Heart left ventricle (tissue), 13 donors: ENCODE data around the gene SNAPC2.

ENCODE experiments used
- CTCF ChIP-seq, 12 donors: fragments of 200-600 bp; sonication (generic) in 4 of 12; IDR thresholded peaks; one replicate each; pipeline versions ENCODE4 v1.5.0 to v1.8.0; 2018 to 2022; ENCODE audit warnings: antibody characterized with exemption in 12 of 12, mild to moderate bottlenecking in 5 of 12
- POLR2A ChIP-seq, 2 donors: fragments of 450-650 bp; IDR thresholded peaks; one replicate each; pipeline ENCODE4 v1.6.1; 2017; ENCODE audit warnings: antibody characterized with exemption in 2 of 2, mild to moderate bottlenecking in 2 of 2, moderate library complexity in 2 of 2
- donor health status: ischemic (EF 13 %, LVEDD 7.1; RV severe dilation, severe dysfunction).
- donor health status: DM: no; HTN: yes; CAD: no.
- donor health status: DM: no; HTN: no; CAD: no.
- donor health status: ischemic (EF 25% LVEDD 6.9; RV normal size, moderate dysfunction).
- donor health status: ischemic (EF 25% LVEDD 5.7; RV mildly dilated, moderate dysfunction).
- donor health status: ischemic (EF 35%, LVEDD 5.7; RV mildly dilated, moderate dysfunction).
- donor health status: nonischemic (EF 11% LVEDD 7.7; RV severe dilation, severe dysfunction).
- donor health status: DM: yes; HTN: yes; CAD: no.
- donor health status: PGD.
- donor health status: ischemic (EF 29% LVEDD 5.4; RV normal size, mild dysfunction).
- donor health status: nonischemic (EF 23%, LVEDD 6.1; RV moderate dilation, normal function).

- TF ChIP-seq CTCF (IDR thresholded peaks at IDR 0.05) (no peak), POLR2A (IDR thresholded peaks at IDR 0.05) (no peak)
These were observed 51.7 kb downstream of the SNAPC2 start for GRCh38 chr19:7971553-7972520.
